Measurements from ENCODE around the gene MRPL12.

The MRPL12 gene

GRCh38 chr17:81683208-81683583 is 20.0 kb upstream of the MRPL12 start:
- no peak for DNase-seq

- DNase-seq, result peak; percentile 97
These were observed 19.4 kb upstream of the MRPL12 start, which contains the start of the genes ARL16 and HGS for GRCh38 chr17:81683584-81684441. Gene ARL16, minus strand, starts transcription at chr17:81683797. Its CDS starts 44 bp downstream, at chr17:81683753. Gene HGS, plus strand, starts transcription at chr17:81684011. Its CDS starts 56 bp downstream, at chr17:81684067.

GRCh38 chr17:81684442-81684911 is 18.7 kb upstream of the MRPL12 start:
- DNase-seq, result no peak

- DNase-seq, result no peak
These were observed 18.1 kb upstream of the MRPL12 start for GRCh38 chr17:81685108-81685507.

- no peak for DNase-seq
These were observed 16.6 kb upstream of the MRPL12 start for GRCh38 chr17:81686614-81687013.

GRCh38 chr17:81687770-81688541 is 15.2 kb upstream of the MRPL12 start:
- DNase-seq, result no peak

GRCh38 chr17:81688616-81689015 is 14.6 kb upstream of the MRPL12 start:
- no peak for DNase-seq

GRCh38 chr17:81690066-81690465 is 13.1 kb upstream of the MRPL12 start:
- DNase-seq, result no peak

GRCh38 chr17:81690549-81690948 is 12.6 kb upstream of the MRPL12 start:
- DNase-seq, result no peak

- DNase-seq, result no peak
These were observed 12.0 kb upstream of the MRPL12 start for GRCh38 chr17:81691196-81691595.

- no peak for DNase-seq
These were observed 11.6 kb upstream of the MRPL12 start for GRCh38 chr17:81691608-81692007.

GRCh38 chr17:81693509-81694210 is 9.5 kb upstream of the MRPL12 start:
- DNase-seq, result no peak

GRCh38 chr17:81694810-81695209 is 8.4 kb upstream of the MRPL12 start:
- no peak for DNase-seq

GRCh38 chr17:81695211-81695610 is 8.0 kb upstream of the MRPL12 start:
- no peak for DNase-seq

GRCh38 chr17:81695801-81696200 is 7.4 kb upstream of the MRPL12 start:
- no peak for DNase-seq

- DNase-seq, result no peak
These were observed 6.8 kb upstream of the MRPL12 start for GRCh38 chr17:81696218-81696941.

GRCh38 chr17:81697261-81698044 is 5.7 kb upstream of the MRPL12 start:
- DNase-seq, result no peak

- no peak for DNase-seq
These were observed 2.5 kb upstream of the MRPL12 start for GRCh38 chr17:81700353-81701287.

GRCh38 chr17:81701288-81702071 is 1.7 kb upstream of the MRPL12 start:
- no peak for DNase-seq

Measured in effector CD8-positive, alpha-beta T cell (primary cell).